WI38 (cell line): ENCODE measurements around the gene ESPL1.

Experiments used
- H3K4me3 ChIP-seq: 2 replicates; pipeline ENCODE4 v1.5.1; 2011; ENCODE audit warnings: low read depth, mild to moderate bottlenecking, control low read depth, low read length
- TF ChIP-seq, protein P1 (sequence below): IDR thresholded peaks from 2 replicates; pipeline ENCODE4 v1.5.1; 2012; ENCODE audit warnings: low read depth, mild to moderate bottlenecking, control low read depth, low read length

ESPL1 gene

DNA sequence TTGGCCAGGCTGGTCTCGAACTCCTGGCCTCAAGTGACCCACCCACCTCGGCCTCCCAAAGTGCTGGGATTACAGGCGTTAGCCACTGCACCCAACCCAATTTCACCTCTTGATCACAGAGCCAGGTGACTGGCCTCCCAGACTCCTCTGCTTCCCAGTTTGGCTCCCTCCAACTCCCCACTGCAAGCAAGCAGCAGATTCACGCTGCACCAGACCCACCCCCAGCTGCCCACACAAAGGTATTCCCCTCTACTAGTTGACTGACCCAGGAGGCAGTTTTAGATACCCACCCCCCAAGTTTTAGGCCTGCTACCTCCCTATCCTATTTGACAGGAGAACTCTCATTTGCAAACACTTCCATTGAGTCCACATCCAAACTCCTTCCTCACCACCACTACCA is 41.3 kb upstream of the ESPL1 start:
- TF ChIP-seq, protein P1, sequence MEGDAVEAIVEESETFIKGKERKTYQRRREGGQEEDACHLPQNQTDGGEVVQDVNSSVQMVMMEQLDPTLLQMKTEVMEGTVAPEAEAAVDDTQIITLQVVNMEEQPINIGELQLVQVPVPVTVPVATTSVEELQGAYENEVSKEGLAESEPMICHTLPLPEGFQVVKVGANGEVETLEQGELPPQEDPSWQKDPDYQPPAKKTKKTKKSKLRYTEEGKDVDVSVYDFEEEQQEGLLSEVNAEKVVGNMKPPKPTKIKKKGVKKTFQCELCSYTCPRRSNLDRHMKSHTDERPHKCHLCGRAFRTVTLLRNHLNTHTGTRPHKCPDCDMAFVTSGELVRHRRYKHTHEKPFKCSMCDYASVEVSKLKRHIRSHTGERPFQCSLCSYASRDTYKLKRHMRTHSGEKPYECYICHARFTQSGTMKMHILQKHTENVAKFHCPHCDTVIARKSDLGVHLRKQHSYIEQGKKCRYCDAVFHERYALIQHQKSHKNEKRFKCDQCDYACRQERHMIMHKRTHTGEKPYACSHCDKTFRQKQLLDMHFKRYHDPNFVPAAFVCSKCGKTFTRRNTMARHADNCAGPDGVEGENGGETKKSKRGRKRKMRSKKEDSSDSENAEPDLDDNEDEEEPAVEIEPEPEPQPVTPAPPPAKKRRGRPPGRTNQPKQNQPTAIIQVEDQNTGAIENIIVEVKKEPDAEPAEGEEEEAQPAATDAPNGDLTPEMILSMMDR, result no peak
- H3K4me3 ChIP-seq, result no peak overlapping the region

DNA sequence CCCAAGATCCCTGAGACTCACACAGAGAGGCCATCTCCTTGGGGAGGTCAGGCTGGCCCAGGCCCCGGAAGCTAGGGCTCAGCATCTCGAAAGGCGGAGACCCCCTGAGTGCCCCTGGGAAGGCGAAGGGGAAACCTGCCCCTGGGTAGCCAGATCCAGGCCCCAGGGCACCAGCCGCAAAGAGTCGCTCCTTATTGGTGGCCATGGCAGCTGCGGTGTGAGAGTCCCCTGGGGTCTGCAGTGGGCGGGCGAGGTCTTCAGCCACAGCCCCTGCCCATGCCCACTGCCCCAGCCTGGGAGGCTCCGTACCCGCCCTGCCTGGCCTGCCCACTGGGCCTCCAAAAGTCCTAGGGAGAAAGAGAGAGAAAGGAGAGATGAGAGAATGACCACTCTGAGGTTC is 40.8 kb upstream of the ESPL1 start:
- TF ChIP-seq, protein P1, result no peak

DNA sequence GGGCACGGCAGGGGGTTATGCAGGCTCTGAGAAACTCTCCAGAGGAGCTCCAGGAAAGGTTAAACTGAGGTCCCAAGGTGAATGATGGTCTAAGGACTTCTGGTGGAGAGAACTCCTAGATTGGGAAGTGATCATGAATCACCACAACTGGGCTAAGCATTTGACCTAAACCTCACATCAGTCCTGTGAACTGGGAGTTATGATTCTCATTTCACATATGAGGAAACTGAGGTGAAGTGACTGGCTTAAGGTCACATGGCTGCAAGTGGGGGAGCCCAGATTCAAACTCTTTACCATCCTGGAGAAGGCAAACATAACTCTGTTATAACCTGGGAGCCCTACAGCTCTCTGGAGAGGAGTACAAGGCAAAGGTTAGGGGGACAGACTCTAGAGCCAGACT is 40.3 kb upstream of the ESPL1 start:
- H3K4me3 ChIP-seq, result no peak overlapping the region
- TF ChIP-seq, protein P1, result no peak

More for the DNA sequence above, 40.8 kb upstream of the ESPL1 start:
- H3K4me3 ChIP-seq, result no peak overlapping the region

DNA sequence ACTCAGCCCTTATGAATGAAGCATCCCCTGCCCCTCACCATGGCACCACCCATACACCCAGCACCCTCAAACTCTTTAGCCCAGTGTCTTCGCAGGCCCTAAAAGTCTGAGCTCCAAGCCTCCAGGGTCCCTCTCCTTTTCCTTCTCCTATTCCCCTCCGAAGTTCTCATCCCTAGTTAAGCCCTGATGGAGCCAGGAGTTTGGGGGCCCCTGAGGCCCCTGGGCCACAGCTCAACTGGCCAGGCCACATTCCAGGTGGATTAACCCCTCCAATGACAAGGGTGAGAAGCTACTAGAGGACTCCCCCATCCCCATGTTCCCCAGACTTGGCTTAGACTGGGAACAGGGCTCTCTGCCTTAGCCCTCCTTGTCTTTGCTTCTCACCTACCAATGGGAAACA is 38.6 kb upstream of the ESPL1 start:
- no peak overlapping the region for H3K4me3 ChIP-seq
- TF ChIP-seq, protein P1, result no peak

DNA sequence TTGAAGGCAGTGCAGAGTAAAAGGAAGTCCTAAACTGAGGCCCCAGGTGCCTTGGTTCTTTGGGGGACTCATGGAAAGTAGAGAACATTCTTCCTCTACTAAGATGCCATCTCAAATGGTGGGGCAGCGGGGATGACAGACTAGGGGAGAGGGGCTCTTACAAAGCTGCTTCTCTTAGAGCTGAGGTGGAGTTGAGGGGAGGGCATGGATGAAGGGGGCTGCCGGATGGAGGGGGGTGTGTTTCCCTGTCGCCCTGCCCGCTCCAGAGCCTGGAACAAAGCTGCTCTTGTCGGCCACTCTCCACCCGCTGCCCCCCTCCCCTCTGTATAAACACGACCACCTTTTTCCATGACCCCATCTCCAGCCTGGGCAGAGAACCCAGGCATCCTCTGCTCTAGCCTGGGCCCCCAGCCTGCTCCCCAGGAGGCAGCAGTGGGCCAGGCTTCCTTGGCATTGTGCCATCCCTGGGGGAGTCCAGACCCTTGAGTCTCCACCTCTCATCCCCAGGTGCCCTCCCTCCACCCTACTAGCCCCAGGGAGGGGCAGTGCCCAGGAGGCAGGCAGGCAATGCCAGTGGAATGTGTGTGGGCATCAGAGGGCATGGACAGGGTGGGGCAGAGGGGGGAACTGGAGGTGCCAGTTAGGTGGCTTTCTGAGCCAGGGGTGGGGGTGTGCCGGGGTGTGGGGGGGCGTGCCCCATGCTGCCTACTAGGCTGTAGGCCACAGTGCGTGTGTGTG is 37.8 kb upstream of the ESPL1 start:
- TF ChIP-seq, protein P1, result no peak
- H3K4me3 ChIP-seq, result no peak overlapping the region

DNA sequence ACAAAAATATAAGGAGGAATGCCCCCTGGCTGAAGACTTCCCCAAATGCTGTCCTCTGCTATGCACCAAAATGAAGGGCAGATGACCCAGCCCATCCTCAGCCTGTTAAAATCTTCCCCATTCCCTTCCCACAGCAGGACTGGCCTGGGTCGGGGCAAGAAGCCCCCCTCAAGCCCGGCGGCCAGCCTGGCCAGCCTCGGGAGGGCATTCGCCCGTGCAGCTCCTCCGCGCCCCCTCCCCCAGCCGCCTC is 36.5 kb upstream of the ESPL1 start:
- peak overlapping the region; percentile 69 for H3K4me3 ChIP-seq
- TF ChIP-seq, protein P1, result no peak

DNA sequence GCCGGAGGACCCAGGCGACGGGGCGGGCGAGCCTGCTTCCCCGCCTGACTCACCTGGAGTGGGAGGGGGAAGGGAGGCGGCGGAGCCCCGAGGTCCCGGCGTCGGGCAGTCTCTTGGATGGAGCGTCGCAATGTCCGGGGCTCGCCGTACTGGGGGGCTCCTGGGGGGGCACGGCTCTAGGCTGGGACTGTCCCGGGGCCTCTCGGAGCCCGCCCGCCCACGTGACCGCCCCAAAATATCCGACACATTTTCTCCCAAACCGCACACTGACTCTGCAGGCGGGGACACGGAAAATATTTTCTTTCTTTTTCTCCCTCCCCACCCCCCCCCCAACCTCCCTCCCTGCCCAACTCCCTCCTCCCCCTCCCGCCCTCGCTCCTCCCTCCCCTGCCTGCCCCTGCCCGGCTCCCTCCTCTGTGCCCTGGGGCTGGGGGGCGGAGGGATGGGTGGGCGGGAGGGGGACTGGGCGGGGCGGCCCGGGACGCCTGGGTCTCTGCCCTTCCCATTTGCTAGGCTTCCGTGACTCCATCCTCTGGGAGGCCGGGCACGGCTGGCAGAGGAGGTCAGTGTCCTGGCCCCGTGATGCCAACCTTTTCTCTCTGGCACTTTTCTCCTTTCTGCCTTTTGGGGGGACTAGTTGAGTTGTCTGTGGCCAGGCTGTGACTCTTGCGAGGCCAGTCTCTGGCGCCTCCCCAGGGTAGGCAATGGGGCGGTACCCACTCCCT is 36.0 kb upstream of the ESPL1 start, which contains the start of gene RARG:
Gene RARG (minus strand): TSS at position 289 of the 725 bp plus-strand sequence. CDS start 4,664 bp downstream, outside the sequence.
- peak within 1 kb of the TSS; percentile 69 for H3K4me3 ChIP-seq
- TF ChIP-seq, protein P1, result no peak
